HG03159 (cell line): ENCODE measurements around the gene WDFY3.
"Not testable (repeated sequence)": the region's sequence is repeated elsewhere in the genome, so short reads cannot be mapped to it uniquely, and the experiment has no call there.

Experiments used
- ATAC-seq: cut with Tn5 transposase; IDR thresholded peaks from one replicate; pipeline ENCODE4 v1.9.1; 2021; ENCODE audit warnings: mild to moderate bottlenecking, moderate library complexity; ENCODE audit not compliant: unreplicated experiment

The WDFY3 gene

GRCh38 chr4:84865600-84865999, 100.9 kb downstream of the WDFY3 start:
- ATAC-seq = no peak

GRCh38 chr4:84862064-84862463, 104.4 kb downstream of the WDFY3 start:
- ATAC-seq = no peak

GRCh38 chr4:84857296-84857695, 109.2 kb downstream of the WDFY3 start:
- no peak for ATAC-seq

GRCh38 chr4:84856468-84857049, 109.9 kb downstream of the WDFY3 start:
- ATAC-seq = no peak

- ATAC-seq = no peak
These were observed 110.7 kb downstream of the WDFY3 start for GRCh38 chr4:84855774-84856173.

- ATAC-seq = no peak
These were observed 114.4 kb downstream of the WDFY3 start for GRCh38 chr4:84852081-84852480.

GRCh38 chr4:84849051-84849640, 117.3 kb downstream of the WDFY3 start:
- ATAC-seq = no peak

GRCh38 chr4:84848432-84848831, 118.1 kb downstream of the WDFY3 start:
- ATAC-seq = no peak

GRCh38 chr4:84847978-84848377, 118.5 kb downstream of the WDFY3 start:
- no peak for ATAC-seq

- ATAC-seq = no peak
These were observed 119.5 kb downstream of the WDFY3 start for GRCh38 chr4:84846985-84847384.

GRCh38 chr4:84841435-84841834, 125.1 kb downstream of the WDFY3 start:
- no peak for ATAC-seq

- no peak for ATAC-seq
These were observed 128.7 kb downstream of the WDFY3 start for GRCh38 chr4:84837751-84838150.

- not testable (repeated sequence) for ATAC-seq
These were observed 136.9 kb downstream of the WDFY3 start for GRCh38 chr4:84829633-84830032.

- ATAC-seq = no peak
These were observed 139.8 kb downstream of the WDFY3 start for GRCh38 chr4:84826681-84827080.

- ATAC-seq = no peak
These were observed 140.7 kb downstream of the WDFY3 start for GRCh38 chr4:84825701-84826341.

- no peak for ATAC-seq
These were observed 145.4 kb downstream of the WDFY3 start for GRCh38 chr4:84821064-84821463.

- ATAC-seq = no peak
These were observed 152.3 kb downstream of the WDFY3 start for GRCh38 chr4:84814094-84814750.

- no peak for ATAC-seq
These were observed 156.5 kb downstream of the WDFY3 start for GRCh38 chr4:84809946-84810345.

GRCh38 chr4:84808332-84808731, 158.2 kb downstream of the WDFY3 start:
- no peak for ATAC-seq

GRCh38 chr4:84806541-84806940, 159.9 kb downstream of the WDFY3 start:
- not testable (repeated sequence) for ATAC-seq

GRCh38 chr4:84804136-84804535, 162.4 kb downstream of the WDFY3 start:
- ATAC-seq = no peak

- no peak for ATAC-seq
These were observed 162.8 kb downstream of the WDFY3 start for GRCh38 chr4:84803720-84804119.
